HepG2 (cell line): Measurements from ENCODE around the gene KCNMB4. TPM values are rescaled to one million over a fixed set of nuclear protein-coding genes. Genes with fewer than 3 reads are reported as not detected.

Source experiments
- ATAC-seq: fragments of 200-7000 bp; cut with Tn5 transposase; 3 replicates; pipeline ENCODE4 v1.9.1; 2020; ENCODE audit warnings: mild to moderate bottlenecking, moderate library complexity
- BruUV-seq: library from RNA; stranded (reverse); fragments of 400-500 nt; replicated peaks from 2 replicates; lab custom pipeline; 2021; lab: Mats Ljungman, UMichigan
- CTCF ChIA-PET: fragments of 300-600 bp; formaldehyde crosslinking; extraction: SDS; loops from one replicate; lab custom pipeline; 2021; ENCODE audit warnings: low total read pairs, inconsistent platforms, low intra/inter-chr PET ratio; lab: Yijun Ruan, JAX
- POLR2A ChIA-PET: fragments of 350-600 bp; sonication (Branson Sonifier 250); formaldehyde crosslinking; loops from one replicate; lab custom pipeline; 2020; ENCODE audit warnings: antibody characterized with exemption, inconsistent platforms; lab: Yijun Ruan, JAX
- DNase-seq: peaks from one replicate; pipeline ENCODE4 v3.0.0-alpha.2; 2015; ENCODE audit warnings: low spot score
- FAIRE-seq: peaks from 3 replicates; lab custom pipeline; 2011; peaks lifted over from hg19 to GRCh38; lab: Jason Lieb, UNC
- H2AFZ ChIP-seq: one replicate; pipeline ENCODE4 v1.6.1; 2011; ENCODE audit warnings: low read length, inconsistent platforms
- H3K27ac ChIP-seq: fragments of 300-600 bp; 3 replicates; pipeline ENCODE4 v1.8.0; 2011; ENCODE audit warnings: mixed run types, mild to moderate bottlenecking, mixed read lengths, low read length, inconsistent platforms; ENCODE audit not compliant: insufficient read depth; ENCODE audit errors: extremely low read length
- H3K27me3 ChIP-seq, 2 experiments: fragments of 200-600 bp in 1 of 2; 2 replicates in 1 of 2; 3 replicates in 1 of 2; pipeline versions ENCODE4 v1.6.0 to v1.8.0; 2011; ENCODE audit warnings: low read length in 2 of 2, mild to moderate bottlenecking in 2 of 2, moderate library complexity in 2 of 2, inconsistent platforms in 1 of 2; ENCODE audit not compliant: insufficient read depth in 2 of 2, control insufficient read depth in 1 of 2
- H3K36me3 ChIP-seq, 2 experiments: fragments of 200-600 bp in 1 of 2; replicated peaks in 1 of 2; 2 replicates in 1 of 2; 3 replicates in 1 of 2; pipeline versions ENCODE4 v1.5.1 to v1.8.0; 2011; ENCODE audit warnings: low read length in 2 of 2, inconsistent platforms in 1 of 2; ENCODE audit not compliant: insufficient read depth in 2 of 2, control insufficient read depth in 1 of 2
- H3K4me1 ChIP-seq: 2 replicates; pipeline ENCODE4 v1.5.1; 2012; ENCODE audit warnings: low read length, inconsistent platforms; ENCODE audit not compliant: insufficient read depth
- H3K4me2 ChIP-seq: 2 replicates; pipeline ENCODE4 v1.6.0; 2011; ENCODE audit warnings: low read depth, low read length, inconsistent platforms
- H3K4me3 ChIP-seq, 3 experiments: fragments of 200-600 bp in 1 of 3; sonication (generic), shearing (Covaris generic) in 1 of 3; replicated peaks in 1 of 3; 2 replicates each; pipeline ENCODE4 v1.5.1; 2011 to 2016; ENCODE audit warnings: low read length in 3 of 3, inconsistent platforms in 2 of 3, low read depth in 2 of 3, mild to moderate bottlenecking in 2 of 3, control low read depth in 1 of 3, mixed read lengths in 1 of 3; ENCODE audit not compliant: insufficient read depth in 1 of 3
- H3K79me2 ChIP-seq: one replicate; pipeline ENCODE4 v1.6.1; 2011; ENCODE audit warnings: low read length, inconsistent platforms; ENCODE audit not compliant: insufficient read depth
- H3K9ac ChIP-seq: 2 replicates; pipeline ENCODE4 v1.6.0; 2011; ENCODE audit warnings: mild to moderate bottlenecking, low read depth, low read length, inconsistent platforms; ENCODE audit not compliant: insufficient read depth
- H3K9me3 ChIP-seq: 2 replicates; pipeline ENCODE4 v1.5.1; 2012; ENCODE audit warnings: mild to moderate bottlenecking, low read length
- H4K20me1 ChIP-seq: 2 replicates; pipeline ENCODE4 v1.6.0; 2011; ENCODE audit warnings: inconsistent platforms, mild to moderate bottlenecking, low read length, moderate library complexity; ENCODE audit not compliant: insufficient read depth
- CAMTA2 ChIP-seq: sonication (generic); formaldehyde crosslinking; IDR thresholded peaks from 2 replicates; pipeline ENCODE4 v1.4.0; 2020; ENCODE audit warnings: mild to moderate bottlenecking, missing genetic modification reagents, borderline replicate concordance
- KDM3A ChIP-seq: IDR thresholded peaks from 2 replicates; pipeline ENCODE4 v1.6.1; 2018; ENCODE audit warnings: low read depth, missing compliant biosample characterization
- ZFY ChIP-seq: sonication (generic); formaldehyde crosslinking; IDR thresholded peaks from 2 replicates; pipeline ENCODE4 v1.4.0; 2020; ENCODE audit warnings: missing genetic modification reagents
- ZKSCAN1 ChIP-seq: fragments of 150-350 bp; IDR thresholded peaks from 2 replicates; pipeline ENCODE4 v1.6.1; 2014; ENCODE audit warnings: low read length
- ZNF207 ChIP-seq: fragments of 450-650 bp; IDR thresholded peaks from 2 replicates; pipeline ENCODE4 v1.6.1; 2016; ENCODE audit warnings: antibody characterized with exemption, borderline replicate concordance
- in situ Hi-C: cut with HindIII; loops from 2 replicates; pipeline ENCODE4 v1.10.0; 2017; ENCODE audit warnings: low pct_unique_long_range_greater_than_20kb; ENCODE audit not compliant: extremely low pct_ligation_motif_present
- intact Hi-C: fragments of 100-400 bp; cut with micrococcal nuclease; formaldehyde crosslinking; loops from one replicate; pipeline ENCODE4 v1.10.0; 2022; ENCODE audit not compliant: unreplicated experiment
- polyA plus RNA-seq, 8 experiments: library from polyadenylated mRNA; depleted of rRNA in 3 of 8; stranded (reverse) in 7 of 8; unstranded in 1 of 8; fragments of >200 nt; fragmentation: Illumina TruSeq in 4 of 8; extraction: Trizol in 4 of 8; gene quantifications; 2 replicates each; pipeline versions ENCODE4 v1.2.1 to v1.2.3, GENCODE V29; 2011 to 2016; ENCODE audit warnings: low read depth in 4 of 8, missing spikeins in 1 of 8, mixed read lengths in 1 of 8; ENCODE audit not compliant: insufficient read depth in 1 of 8
- total RNA-seq, 5 experiments: library from RNA; depleted of rRNA; stranded (reverse); fragments of >200 nt; fragmentation: Illumina TruSeq; extraction: Trizol; gene quantifications; 2 replicates each; pipeline ENCODE4 v1.2.3, GENCODE V29; 2016; ENCODE audit warnings: low read depth in 1 of 5
- TF ChIP-seq, protein P1 (sequence below): sonication (generic); formaldehyde crosslinking; IDR thresholded peaks from 2 replicates; pipeline ENCODE4 v1.4.0; 2020; ENCODE audit warnings: missing genetic modification reagents, borderline replicate concordance
- TF ChIP-seq, protein P2 (sequence below): sonication (generic); formaldehyde crosslinking; IDR thresholded peaks from 2 replicates; pipeline ENCODE4 v1.4.0; 2020; ENCODE audit warnings: missing genetic modification reagents, borderline replicate concordance

Gene KCNMB4
- total and polyA plus RNA-seq, 2 of the 13 experiments (the other 11 are each of a cell fraction or from before 2014, with no cell fraction given) = 0.67 to 0.84 TPM

DNA sequence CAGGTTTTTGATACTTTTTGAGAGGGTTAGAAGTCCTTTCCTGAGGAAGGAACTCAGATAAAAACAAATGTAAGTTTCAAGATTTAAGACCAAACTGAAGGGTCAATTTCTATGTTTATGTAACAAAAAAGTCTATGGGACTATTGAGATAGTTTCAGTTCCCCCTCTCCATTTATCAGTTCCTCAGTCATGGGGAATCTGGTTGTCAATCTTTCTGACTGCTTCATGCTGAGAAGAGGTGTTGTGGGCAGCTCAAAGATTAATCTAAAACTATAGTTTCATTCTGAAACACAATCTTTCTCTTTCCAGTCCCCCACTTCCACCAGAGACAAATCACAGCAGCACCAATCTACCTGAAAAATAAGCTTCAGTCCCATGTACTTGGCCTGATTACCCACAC is 93.7 kb downstream of the KCNMB4 start:
- ChIA-PET CTCF (no interaction called here), POLR2A (no interaction called here)
- FAIRE-seq = no peak
- H3K4me3 ChIP-seq = no peak overlapping the region
- no peaks in the 10 kb centered on the region for H3K27me3 ChIP-seq
- ATAC-seq = no peak
- DNase-seq = no peak
- no peaks in the 10 kb centered on the region for H4K20me1 ChIP-seq
- in situ Hi-C loops (no loop called here), intact Hi-C loops (no loop called here)
- H3K4me1 ChIP-seq = no peaks in the 10 kb centered on the region
- no peaks in the 10 kb centered on the region for H3K79me2 ChIP-seq
- H2AFZ ChIP-seq = no peak overlapping the region
- H3K36me3 ChIP-seq = no peaks in the 10 kb centered on the region
- TF ChIP-seq, protein P1, sequence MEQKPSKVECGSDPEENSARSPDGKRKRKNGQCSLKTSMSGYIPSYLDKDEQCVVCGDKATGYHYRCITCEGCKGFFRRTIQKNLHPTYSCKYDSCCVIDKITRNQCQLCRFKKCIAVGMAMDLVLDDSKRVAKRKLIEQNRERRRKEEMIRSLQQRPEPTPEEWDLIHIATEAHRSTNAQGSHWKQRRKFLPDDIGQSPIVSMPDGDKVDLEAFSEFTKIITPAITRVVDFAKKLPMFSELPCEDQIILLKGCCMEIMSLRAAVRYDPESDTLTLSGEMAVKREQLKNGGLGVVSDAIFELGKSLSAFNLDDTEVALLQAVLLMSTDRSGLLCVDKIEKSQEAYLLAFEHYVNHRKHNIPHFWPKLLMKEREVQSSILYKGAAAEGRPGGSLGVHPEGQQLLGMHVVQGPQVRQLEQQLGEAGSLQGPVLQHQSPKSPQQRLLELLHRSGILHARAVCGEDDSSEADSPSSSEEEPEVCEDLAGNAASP (CRISPR knock-in tag) = no peak
- no peak for TF ChIP-seq CAMTA2 (CRISPR knock-in tag)
- TF ChIP-seq ZNF207 = no peak
- TF ChIP-seq ZKSCAN1 = no peak
- TF ChIP-seq, protein P2, sequence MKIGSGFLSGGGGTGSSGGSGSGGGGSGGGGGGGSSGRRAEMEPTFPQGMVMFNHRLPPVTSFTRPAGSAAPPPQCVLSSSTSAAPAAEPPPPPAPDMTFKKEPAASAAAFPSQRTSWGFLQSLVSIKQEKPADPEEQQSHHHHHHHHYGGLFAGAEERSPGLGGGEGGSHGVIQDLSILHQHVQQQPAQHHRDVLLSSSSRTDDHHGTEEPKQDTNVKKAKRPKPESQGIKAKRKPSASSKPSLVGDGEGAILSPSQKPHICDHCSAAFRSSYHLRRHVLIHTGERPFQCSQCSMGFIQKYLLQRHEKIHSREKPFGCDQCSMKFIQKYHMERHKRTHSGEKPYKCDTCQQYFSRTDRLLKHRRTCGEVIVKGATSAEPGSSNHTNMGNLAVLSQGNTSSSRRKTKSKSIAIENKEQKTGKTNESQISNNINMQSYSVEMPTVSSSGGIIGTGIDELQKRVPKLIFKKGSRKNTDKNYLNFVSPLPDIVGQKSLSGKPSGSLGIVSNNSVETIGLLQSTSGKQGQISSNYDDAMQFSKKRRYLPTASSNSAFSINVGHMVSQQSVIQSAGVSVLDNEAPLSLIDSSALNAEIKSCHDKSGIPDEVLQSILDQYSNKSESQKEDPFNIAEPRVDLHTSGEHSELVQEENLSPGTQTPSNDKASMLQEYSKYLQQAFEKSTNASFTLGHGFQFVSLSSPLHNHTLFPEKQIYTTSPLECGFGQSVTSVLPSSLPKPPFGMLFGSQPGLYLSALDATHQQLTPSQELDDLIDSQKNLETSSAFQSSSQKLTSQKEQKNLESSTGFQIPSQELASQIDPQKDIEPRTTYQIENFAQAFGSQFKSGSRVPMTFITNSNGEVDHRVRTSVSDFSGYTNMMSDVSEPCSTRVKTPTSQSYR (CRISPR knock-in tag) = no peak
- TF ChIP-seq KDM3A (CRISPR knock-in tag) = no peak
- no peak for TF ChIP-seq ZFY (CRISPR knock-in tag)
- no peak overlapping the region for H3K9ac ChIP-seq
- no peak overlapping the region for H3K4me2 ChIP-seq
- no peak overlapping the region for H3K27ac ChIP-seq
- peaks cover 24% of the 10 kb centered on the region for H3K9me3 ChIP-seq
- BruUV-seq = no TSS peak
